A549 (cell line): ENCODE measurements around the gene PAX8. TPM values are rescaled to one million over a fixed set of nuclear protein-coding genes. Genes with fewer than 3 reads are reported as not detected.

Source experiments
- ATAC-seq, 2 experiments: fragments of 200-7000 bp in 1 of 2; fragments of >200 bp in 1 of 2; cut with Nextera tagmentation in 1 of 2; cut with Tn5 transposase in 1 of 2; 3 replicates each; pipeline versions ENCODE4 v1.8.0 to v1.9.1; 2018 to 2020; ENCODE audit warnings: mild to moderate bottlenecking in 1 of 2, moderate library complexity in 1 of 2
- CTCF ChIA-PET: fragments of 300-600 bp; sonication (Branson Sonifier 250); formaldehyde crosslinking; extraction: SDS; loops from one replicate; lab custom pipeline; 2021; ENCODE audit warnings: antibody characterized with exemption, inconsistent platforms; lab: Yijun Ruan, JAX
- POLR2A ChIA-PET: fragments of 350-600 bp; formaldehyde crosslinking; extraction: SDS; loops from one replicate; lab custom pipeline; 2021; ENCODE audit warnings: antibody characterized with exemption, inconsistent platforms; lab: Yijun Ruan, JAX
- DNase-seq, 2 experiments: peaks; one replicate each; pipeline versions ENCODE4 v3.0.0 to v3.0.0-alpha.2; 2011 to 2016; ENCODE audit warnings: low read depth in 1 of 2, low spot score in 1 of 2
- FAIRE-seq: peaks from 2 replicates; lab custom pipeline; 2011; peaks lifted over from hg19 to GRCh38; lab: Jason Lieb, UNC
- H3K27ac ChIP-seq, 2 experiments: fragments of >200 bp; sonication (Bioruptor Twin); formaldehyde crosslinking; 3 replicates each; pipeline ENCODE4 v1.5.1; 2016 to 2017
- H3K4me1 ChIP-seq: fragments of >200 bp; sonication (Bioruptor Twin); formaldehyde crosslinking; 3 replicates; pipeline ENCODE4 v1.6.1; 2016
- H3K4me2 ChIP-seq: fragments of >200 bp; sonication (Bioruptor Twin); formaldehyde crosslinking; 3 replicates; pipeline ENCODE4 v1.6.1; 2016
- H3K4me3 ChIP-seq: fragments of >200 bp; sonication (Bioruptor Twin); formaldehyde crosslinking; 3 replicates; pipeline ENCODE4 v1.5.1; 2016
- H3K9me3 ChIP-seq: fragments of >200 bp; sonication (Bioruptor Twin); formaldehyde crosslinking; 3 replicates; pipeline ENCODE4 v1.6.1; 2016
- BCL3 ChIP-seq: fragments of >200 bp; sonication (Bioruptor Twin); formaldehyde crosslinking; IDR thresholded peaks from 3 replicates; pipeline ENCODE4 v1.6.1; 2016
- CBX2 ChIP-seq: fragments of 200-600 bp; sonication (generic); IDR thresholded peaks from 2 replicates; pipeline ENCODE4 v1.6.1; 2016; ENCODE audit warnings: low read depth, mild to moderate bottlenecking, borderline replicate concordance
- CTCF ChIP-seq: fragments of >200 bp; sonication (Bioruptor Twin); formaldehyde crosslinking; IDR thresholded peaks from 3 replicates; pipeline ENCODE4 v1.5.1; 2016
- E2F6 ChIP-seq: IDR thresholded peaks from 2 replicates; pipeline ENCODE4 v1.6.1; 2012; ENCODE audit warnings: low read depth, borderline replicate concordance
- FOSB ChIP-seq: fragments of 250-450 bp; sonication (Bioruptor Pico); IDR thresholded peaks from 2 replicates; pipeline ENCODE4 v1.5.0; 2020; ENCODE audit warnings: mild to moderate bottlenecking, moderate library complexity
- FOXS1 ChIP-seq: fragments of 250-450 bp; sonication (Bioruptor Pico); IDR thresholded peaks from 2 replicates; pipeline ENCODE4 v1.5.0; 2020; ENCODE audit warnings: mild to moderate bottlenecking, moderate library complexity
- GATA3 ChIP-seq: IDR thresholded peaks from 2 replicates; pipeline ENCODE4 v1.6.1; 2012; ENCODE audit warnings: borderline replicate concordance
- HES2 ChIP-seq: fragments of >200 bp; sonication (Bioruptor Twin); formaldehyde crosslinking; IDR thresholded peaks from 2 replicates; pipeline ENCODE4 v1.6.1; 2016
- HOXA7 ChIP-seq: fragments of 250-450 bp; sonication (Bioruptor Pico); IDR thresholded peaks from 2 replicates; pipeline ENCODE4 v1.5.0; 2020; ENCODE audit warnings: mild to moderate bottlenecking, moderate library complexity
- HOXB13 ChIP-seq: fragments of 250-450 bp; sonication (Bioruptor Pico); IDR thresholded peaks from 2 replicates; pipeline ENCODE4 v1.5.0; 2020; ENCODE audit warnings: low read depth, mild to moderate bottlenecking, moderate library complexity
- JUNB ChIP-seq: fragments of >200 bp; sonication (Bioruptor Twin); formaldehyde crosslinking; IDR thresholded peaks from 2 replicates; pipeline ENCODE4 v1.6.1; 2016
- MAFK ChIP-seq: fragments of 450-650 bp; IDR thresholded peaks from 2 replicates; pipeline ENCODE4 v1.6.1; 2014; ENCODE audit not compliant: partially characterized antibody
- MAX ChIP-seq: IDR thresholded peaks from 2 replicates; pipeline ENCODE4 v1.6.1; 2012
- NR3C1 ChIP-seq: fragments of >200 bp; sonication (Bioruptor Twin); formaldehyde crosslinking; IDR thresholded peaks from 3 replicates; pipeline ENCODE4 v1.6.1; 2017
- RARB ChIP-seq: fragments of 250-450 bp; sonication (Bioruptor Pico); IDR thresholded peaks from 2 replicates; pipeline ENCODE4 v1.8.0; 2021; ENCODE audit warnings: mild to moderate bottlenecking, moderate library complexity
- RCOR1 ChIP-seq: fragments of 150-350 bp; IDR thresholded peaks from 2 replicates; pipeline ENCODE4 v1.6.1; 2014; ENCODE audit warnings: antibody characterized with exemption, low read length, low read depth
- REST ChIP-seq: fragments of 200-600 bp; sonication (generic); IDR thresholded peaks from 2 replicates; pipeline ENCODE4 v1.6.1; 2016; ENCODE audit warnings: antibody characterized with exemption, mild to moderate bottlenecking, moderate library complexity
- RFX5 ChIP-seq: fragments of 450-650 bp; IDR thresholded peaks from 2 replicates; pipeline ENCODE4 v1.7.1; 2014; ENCODE audit warnings: antibody characterized with exemption, mild to moderate bottlenecking, moderate library complexity
- SREBF2 ChIP-seq: fragments of 450-650 bp; IDR thresholded peaks from 2 replicates; pipeline ENCODE4 v1.6.1; 2014; ENCODE audit warnings: mild to moderate bottlenecking, moderate library complexity
- TP53 ChIP-seq: fragments of 250-450 bp; sonication (Bioruptor Pico); IDR thresholded peaks from 2 replicates; pipeline ENCODE4 v1.5.0; 2021; ENCODE audit warnings: mild to moderate bottlenecking, moderate library complexity
- ZFP36 ChIP-seq: fragments of 450-650 bp; IDR thresholded peaks from 2 replicates; pipeline ENCODE4 v1.6.1; 2014; ENCODE audit warnings: borderline replicate concordance; ENCODE audit not compliant: partially characterized antibody
- WGBS: methylation state at CpG from one replicate; pipeline ENCODE4 v1.1.6; 2017; ENCODE audit errors: missing lambda C conversion rate; 5-methylcytosine and 5-hydroxymethylcytosine counted together
- polyA plus RNA-seq, 4 experiments: library from polyadenylated mRNA; depleted of rRNA in 3 of 4; stranded (reverse); fragments of >200 nt; fragmentation: RNase III in 1 of 4; extraction: RNeasy Plus Mini Kit Qiagen cat#74134 plus additional on column Dnase treatment in 1 of 4; gene quantifications; 2 replicates in 3 of 4; 3 replicates in 1 of 4; pipeline ENCODE4 v1.2.3, GENCODE V29; 2011 to 2017

The PAX8 gene
- polyA plus RNA-seq, 2 of the 4 experiments (the other 2 are of a cell fraction) = 0.71 to 0.81 TPM

GRCh38 chr2:113218283-113219091 is 60.2 kb downstream of the PAX8 start (continued):
- TF ChIP-seq GATA3 (peak; percentile 84), RARB (CRISPR knock-in tag) (peak; percentile 14; the same call in 1 of the 2 replicates), FOXS1 (CRISPR knock-in tag) (0 out of 2 replicates have a peak, but pooled peaks have one; percentile 41), JUNB (peak; percentile 51; the same call in 1 of the 2 replicates), SREBF2 (no peak), MAFK (no peak), MAX (peak; percentile 71), CBX2 (no peak), RFX5 (peak; percentile 31; the same call in 1 of the 2 replicates), E2F6 (peak; percentile 22; the same call in 1 of the 2 replicates), TP53 (CRISPR knock-in tag) (no peak), HES2 (no peak), ZFP36 (no peak), FOSB (0 out of 2 replicates have a peak, but pooled peaks have one; percentile 51)
- TF ChIP-seq, all 56 proteins: peak for 17

- CTCF ChIA-PET = interaction anchor here (0.8 to 3.4 kb wide), 7 partner anchors 9 to 172 kb away, joined by 3 to 18 read pairs (median 5); no protein-coding TSS in a partner anchor
- WGBS = 71% methylated on average over 13 of the region's 15 CpGs
- H3K9me3 ChIP-seq = no peaks in the 10 kb centered on the region
- H3K27ac ChIP-seq = peak overlapping the region; percentile 96
- peaks cover 80% of the 10 kb centered on the region for H3K4me1 ChIP-seq
- no peak for FAIRE-seq
- no peak overlapping the region for H3K4me3 ChIP-seq
- ATAC-seq = peak; percentile 5 to 40
- H3K4me2 ChIP-seq = peak overlapping the region; percentile 72
- POLR2A ChIA-PET = interaction anchor here (1.9 kb wide), 1 partner anchor 19 kb away, joined by 4 read pairs; no protein-coding TSS in a partner anchor
- DNase-seq = peak in 1 of 2 experiments; percentile 57
- TF ChIP-seq JUNB (no peak), HOXB13 (CRISPR knock-in tag) (peak; percentile 10; the same call in 1 of the 2 replicates)
- TF ChIP-seq, all 56 proteins: peak for 1
These were observed 61.1 kb downstream of the PAX8 start for GRCh38 chr2:113217455-113218282.

GRCh38 chr2:113216891-113217454 is 61.7 kb downstream of the PAX8 start:
- H3K27ac ChIP-seq = peak overlapping the region; percentile 96
- 90% methylated on average over 5 of the region's 6 CpGs for WGBS
- POLR2A ChIA-PET = interaction anchor here (1.9 kb wide), 1 partner anchor 18 kb away, joined by 4 read pairs; no protein-coding TSS in a partner anchor
- no peaks in the 10 kb centered on the region for H3K9me3 ChIP-seq
- no peak overlapping the region for H3K4me3 ChIP-seq
- DNase-seq = no peak
- TF ChIP-seq TP53 (CRISPR knock-in tag) = no peak
- no peak for TF ChIP-seq CTCF
- TF ChIP-seq RARB (CRISPR knock-in tag) = no peak
- no peak for TF ChIP-seq REST
- TF ChIP-seq HES2 = no peak
- no peak for TF ChIP-seq NR3C1
- TF ChIP-seq RCOR1 = no peak
- no peak for TF ChIP-seq MAFK
- no peak for TF ChIP-seq BCL3
- TF ChIP-seq HOXA7 (CRISPR knock-in tag) = no peak
- no peak for TF ChIP-seq JUNB
- TF ChIP-seq RFX5 = no peak
- TF ChIP-seq, all 56 proteins: peak for 0
- no peak for FAIRE-seq
- no peak for ATAC-seq
- CTCF ChIA-PET = interaction anchor here (0.7 to 3.4 kb wide), 9 partner anchors 10 to 173 kb away, joined by 3 to 18 read pairs (median 3); no protein-coding TSS in a partner anchor
- peak overlapping the region; percentile 72 for H3K4me2 ChIP-seq
- H3K4me1 ChIP-seq = peaks cover 84% of the 10 kb centered on the region
